SK-N-SH (cell line): ENCODE measurements around the gene OR9A2.

Experiments used
- CHD2 ChIP-seq: fragments of 150-350 bp; IDR thresholded peaks from 2 replicates; pipeline ENCODE4 v1.6.1; 2018; ENCODE audit warnings: low read length; ENCODE audit not compliant: partially characterized antibody
- EZH2phosphoT487 ChIP-seq: fragments of 200-600 bp; sonication (generic); IDR thresholded peaks from 2 replicates; pipeline ENCODE4 v1.6.1; 2017; ENCODE audit warnings: low read depth, mixed run types, mild to moderate bottlenecking, antibody characterized with exemption, moderate library complexity, borderline replicate concordance
- MEF2A ChIP-seq: IDR thresholded peaks from 2 replicates; pipeline ENCODE4 v1.4.0; 2012; ENCODE audit warnings: low read depth, borderline replicate concordance
- POLR2AphosphoS5 ChIP-seq: IDR thresholded peaks from 2 replicates; pipeline ENCODE4 v1.6.1; 2012; ENCODE audit warnings: low read depth, low read length
- RAD21 ChIP-seq: IDR thresholded peaks from 2 replicates; pipeline ENCODE4 v1.6.1; 2012; ENCODE audit warnings: mild to moderate bottlenecking, low read length
- RFX5 ChIP-seq: IDR thresholded peaks from 2 replicates; pipeline ENCODE4 v1.6.1; 2012; ENCODE audit warnings: mild to moderate bottlenecking, improper control_type of control experiment, low read length
- SIN3A ChIP-seq: IDR thresholded peaks from 2 replicates; pipeline ENCODE4 v1.6.1; 2012; ENCODE audit warnings: low read depth, mild to moderate bottlenecking, low read length, moderate library complexity, borderline replicate concordance
- SMC3 ChIP-seq: IDR thresholded peaks from 2 replicates; pipeline ENCODE4 v1.6.1; 2012; ENCODE audit warnings: low read depth, low read length, improper control_type of control experiment
- TAF1 ChIP-seq: IDR thresholded peaks from 2 replicates; pipeline ENCODE4 v1.6.1; 2012; ENCODE audit warnings: low read depth, mild to moderate bottlenecking, low read length, moderate library complexity, borderline replicate concordance
- YY1 ChIP-seq: IDR thresholded peaks from 2 replicates; pipeline ENCODE4 v1.4.0; 2012; ENCODE audit warnings: low read depth, mild to moderate bottlenecking
- TF ChIP-seq, protein P1 (sequence below): fragments of 200-600 bp; sonication (generic); IDR thresholded peaks from 2 replicates; pipeline ENCODE4 v1.6.1; 2017; ENCODE audit warnings: antibody characterized with exemption, mild to moderate bottlenecking, moderate library complexity
- TF ChIP-seq, protein P2 (sequence below): IDR thresholded peaks from 2 replicates; pipeline ENCODE4 v1.4.0; 2012; ENCODE audit warnings: low read depth
- TF ChIP-seq, protein P3 (sequence below): IDR thresholded peaks from 2 replicates; pipeline ENCODE4 v1.4.0; 2012; ENCODE audit warnings: low read depth, borderline replicate concordance

DNA sequence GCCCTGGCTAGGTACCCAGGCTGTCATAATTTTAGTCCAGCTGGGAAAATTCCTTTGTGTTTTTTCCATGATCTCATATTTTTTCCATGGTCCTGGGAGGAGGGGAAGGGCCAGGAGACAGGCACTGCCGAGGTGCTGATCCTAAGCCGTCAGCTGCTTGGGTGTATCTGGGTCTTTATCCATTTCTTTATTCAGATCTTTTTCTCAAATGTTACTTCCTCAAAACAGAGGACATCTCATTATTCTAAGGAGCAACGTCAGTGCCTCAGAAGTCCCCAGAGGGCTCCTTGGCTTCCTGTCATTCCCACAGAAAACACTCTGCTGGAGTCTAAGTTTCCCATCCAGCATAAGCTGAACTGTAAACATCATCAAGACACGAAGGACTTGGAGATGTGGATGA, 22.4 kb upstream of the OR9A2 start:
- TF ChIP-seq, protein P1, sequence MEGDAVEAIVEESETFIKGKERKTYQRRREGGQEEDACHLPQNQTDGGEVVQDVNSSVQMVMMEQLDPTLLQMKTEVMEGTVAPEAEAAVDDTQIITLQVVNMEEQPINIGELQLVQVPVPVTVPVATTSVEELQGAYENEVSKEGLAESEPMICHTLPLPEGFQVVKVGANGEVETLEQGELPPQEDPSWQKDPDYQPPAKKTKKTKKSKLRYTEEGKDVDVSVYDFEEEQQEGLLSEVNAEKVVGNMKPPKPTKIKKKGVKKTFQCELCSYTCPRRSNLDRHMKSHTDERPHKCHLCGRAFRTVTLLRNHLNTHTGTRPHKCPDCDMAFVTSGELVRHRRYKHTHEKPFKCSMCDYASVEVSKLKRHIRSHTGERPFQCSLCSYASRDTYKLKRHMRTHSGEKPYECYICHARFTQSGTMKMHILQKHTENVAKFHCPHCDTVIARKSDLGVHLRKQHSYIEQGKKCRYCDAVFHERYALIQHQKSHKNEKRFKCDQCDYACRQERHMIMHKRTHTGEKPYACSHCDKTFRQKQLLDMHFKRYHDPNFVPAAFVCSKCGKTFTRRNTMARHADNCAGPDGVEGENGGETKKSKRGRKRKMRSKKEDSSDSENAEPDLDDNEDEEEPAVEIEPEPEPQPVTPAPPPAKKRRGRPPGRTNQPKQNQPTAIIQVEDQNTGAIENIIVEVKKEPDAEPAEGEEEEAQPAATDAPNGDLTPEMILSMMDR, result no peak
- TF ChIP-seq, protein P2, sequence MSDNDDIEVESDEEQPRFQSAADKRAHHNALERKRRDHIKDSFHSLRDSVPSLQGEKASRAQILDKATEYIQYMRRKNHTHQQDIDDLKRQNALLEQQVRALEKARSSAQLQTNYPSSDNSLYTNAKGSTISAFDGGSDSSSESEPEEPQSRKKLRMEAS, result no peak
- TF ChIP-seq CHD2 (no peak), SMC3 (no peak), TAF1 (no peak), YY1 (no peak), RFX5 (no peak), POLR2AphosphoS5 (no peak), EZH2phosphoT487 (no peak), SIN3A (no peak), RAD21 (no peak), MEF2A (no peak)
- TF ChIP-seq, protein P3, sequence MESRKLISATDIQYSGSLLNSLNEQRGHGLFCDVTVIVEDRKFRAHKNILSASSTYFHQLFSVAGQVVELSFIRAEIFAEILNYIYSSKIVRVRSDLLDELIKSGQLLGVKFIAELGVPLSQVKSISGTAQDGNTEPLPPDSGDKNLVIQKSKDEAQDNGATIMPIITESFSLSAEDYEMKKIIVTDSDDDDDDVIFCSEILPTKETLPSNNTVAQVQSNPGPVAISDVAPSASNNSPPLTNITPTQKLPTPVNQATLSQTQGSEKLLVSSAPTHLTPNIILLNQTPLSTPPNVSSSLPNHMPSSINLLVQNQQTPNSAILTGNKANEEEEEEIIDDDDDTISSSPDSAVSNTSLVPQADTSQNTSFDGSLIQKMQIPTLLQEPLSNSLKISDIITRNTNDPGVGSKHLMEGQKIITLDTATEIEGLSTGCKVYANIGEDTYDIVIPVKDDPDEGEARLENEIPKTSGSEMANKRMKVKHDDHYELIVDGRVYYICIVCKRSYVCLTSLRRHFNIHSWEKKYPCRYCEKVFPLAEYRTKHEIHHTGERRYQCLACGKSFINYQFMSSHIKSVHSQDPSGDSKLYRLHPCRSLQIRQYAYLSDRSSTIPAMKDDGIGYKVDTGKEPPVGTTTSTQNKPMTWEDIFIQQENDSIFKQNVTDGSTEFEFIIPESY, result no peak
